ENCODE measurements around the gene HOXD1.

DNA sequence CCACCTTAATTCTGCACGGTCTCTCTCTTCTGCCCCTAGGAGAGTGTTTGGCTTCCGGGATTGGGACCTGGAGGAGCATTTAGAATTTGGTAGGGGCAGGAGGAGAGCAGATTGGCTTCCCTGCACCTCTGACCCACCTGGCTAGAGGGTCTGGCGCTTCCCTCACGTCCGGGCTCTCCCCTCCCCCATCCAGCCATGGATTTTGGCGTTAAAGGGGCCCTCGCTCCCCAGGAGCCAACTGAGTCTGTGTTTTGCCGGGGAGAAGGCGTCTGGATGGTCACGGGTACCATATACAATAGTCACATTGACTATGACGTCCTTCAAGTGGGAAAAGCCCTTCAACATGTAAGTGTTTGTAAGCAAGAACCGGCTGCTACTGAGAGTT is 24.8 kb upstream of the HOXD1 start:
- TF ChIP-seq REST (IDR thresholded peaks at IDR 0.05; ENCODE audit: insufficient read depth in 1 of 2, low read depth in 2 of 2, low read length in 1 of 2) (no peak), POLR2AphosphoS5 (IDR thresholded peaks at IDR 0.05; ENCODE audit: low read depth, low read length) (no peak), SIN3A (IDR thresholded peaks at IDR 0.05; ENCODE audit: borderline replicate concordance, insufficient read depth, low read depth, low read length) (no peak), TCF7L2 (IDR thresholded peaks at IDR 0.05; ENCODE audit: low read depth, low read length) (no peak)
- TF ChIP-seq, protein P1, sequence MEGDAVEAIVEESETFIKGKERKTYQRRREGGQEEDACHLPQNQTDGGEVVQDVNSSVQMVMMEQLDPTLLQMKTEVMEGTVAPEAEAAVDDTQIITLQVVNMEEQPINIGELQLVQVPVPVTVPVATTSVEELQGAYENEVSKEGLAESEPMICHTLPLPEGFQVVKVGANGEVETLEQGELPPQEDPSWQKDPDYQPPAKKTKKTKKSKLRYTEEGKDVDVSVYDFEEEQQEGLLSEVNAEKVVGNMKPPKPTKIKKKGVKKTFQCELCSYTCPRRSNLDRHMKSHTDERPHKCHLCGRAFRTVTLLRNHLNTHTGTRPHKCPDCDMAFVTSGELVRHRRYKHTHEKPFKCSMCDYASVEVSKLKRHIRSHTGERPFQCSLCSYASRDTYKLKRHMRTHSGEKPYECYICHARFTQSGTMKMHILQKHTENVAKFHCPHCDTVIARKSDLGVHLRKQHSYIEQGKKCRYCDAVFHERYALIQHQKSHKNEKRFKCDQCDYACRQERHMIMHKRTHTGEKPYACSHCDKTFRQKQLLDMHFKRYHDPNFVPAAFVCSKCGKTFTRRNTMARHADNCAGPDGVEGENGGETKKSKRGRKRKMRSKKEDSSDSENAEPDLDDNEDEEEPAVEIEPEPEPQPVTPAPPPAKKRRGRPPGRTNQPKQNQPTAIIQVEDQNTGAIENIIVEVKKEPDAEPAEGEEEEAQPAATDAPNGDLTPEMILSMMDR (IDR thresholded peaks at IDR 0.05), result no peak
